Measurements from ENCODE around the gene PRKG1. TPM values are rescaled to one million over a fixed set of nuclear protein-coding genes. Genes with fewer than 3 reads are reported as not detected.

The PRKG1 gene
- polyA plus RNA-seq, 3 donors, result 11.9 to 16.4 (median 13.7) TPM

DNA sequence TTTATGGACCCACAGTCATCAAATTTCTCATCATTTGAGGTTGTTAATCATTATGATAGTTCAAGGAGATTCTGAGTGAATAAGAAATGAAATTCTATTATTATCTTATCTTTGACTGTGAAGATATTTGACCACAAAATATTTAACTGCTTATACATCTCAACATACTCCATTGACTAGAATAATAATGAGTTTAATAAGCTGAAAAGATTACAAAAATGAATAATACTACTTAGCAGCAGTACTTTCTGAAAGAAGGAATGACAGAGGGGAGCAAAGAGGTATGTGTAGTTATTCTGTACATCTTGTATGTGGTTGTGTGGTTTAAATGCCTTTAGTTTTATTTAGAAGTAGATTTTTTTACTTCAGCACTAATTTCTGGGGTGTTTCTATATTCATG is 214.2 kb downstream of the PRKG1 start:
- DNase-seq (ENCODE audit: extremely low read depth in 1 of 11, low read depth in 9 of 11, low spot score in 4 of 11), result no peak

DNA sequence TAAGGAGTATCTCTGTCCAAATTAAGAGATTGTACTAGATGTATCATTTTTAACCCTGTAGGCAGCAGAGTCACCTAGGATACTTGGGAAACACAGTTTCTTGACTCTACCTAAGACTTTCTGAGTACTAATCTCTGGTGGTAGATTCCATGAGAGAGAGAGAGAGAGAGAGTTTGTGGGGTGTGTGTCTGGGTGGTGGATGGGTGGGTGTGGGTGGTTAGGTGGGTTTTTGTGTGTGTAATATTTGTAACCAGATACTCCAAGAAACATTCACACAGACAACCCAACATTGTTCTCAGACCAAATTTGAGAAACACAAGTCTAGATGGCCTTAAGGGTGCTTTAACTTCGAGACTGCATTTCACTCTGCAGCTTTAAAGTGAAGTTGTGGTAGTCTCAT is 215.2 kb downstream of the PRKG1 start:
- DNase-seq (ENCODE audit: extremely low read depth in 1 of 11, low read depth in 9 of 11, low spot score in 4 of 11), result no peak

DNA sequence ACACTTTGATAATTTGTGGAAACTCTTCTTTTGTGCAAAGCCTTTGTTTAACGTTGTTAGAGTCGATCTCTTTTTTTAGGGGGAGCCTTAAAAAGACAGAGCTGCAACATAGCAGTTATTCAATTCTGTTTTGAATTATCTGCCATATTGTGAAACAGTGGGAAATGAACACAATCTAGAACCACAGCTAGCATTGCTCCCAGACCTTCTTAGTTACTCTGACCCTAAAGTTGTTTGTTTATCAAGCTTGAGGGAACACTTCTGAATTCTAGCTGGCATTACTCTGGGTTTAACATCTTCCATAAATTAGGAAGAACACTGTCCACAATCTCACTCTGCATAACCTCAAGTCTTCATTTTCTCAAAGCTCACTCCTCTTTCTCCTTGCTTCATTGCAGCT is 217.7 kb downstream of the PRKG1 start:
- no peak for DNase-seq (ENCODE audit: extremely low read depth in 1 of 11, low read depth in 9 of 11, low spot score in 4 of 11)

DNA sequence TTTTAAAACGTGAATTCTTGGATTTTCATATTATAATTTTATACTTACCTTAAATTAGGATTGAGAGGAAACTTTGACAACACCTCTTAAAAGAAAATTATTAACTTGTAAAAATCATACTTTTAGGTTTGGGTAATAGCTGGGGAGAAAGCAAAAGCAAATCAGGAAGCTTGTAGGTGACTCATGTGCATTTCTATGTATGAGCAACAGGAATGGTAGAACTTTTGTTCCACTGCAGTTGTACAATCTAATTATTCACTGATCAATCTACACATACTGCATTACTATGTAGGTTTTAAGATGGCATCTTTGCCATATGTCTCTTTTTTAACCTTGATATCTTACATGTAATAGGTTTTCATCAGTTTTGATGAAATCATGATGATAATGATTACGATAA is 223.2 kb downstream of the PRKG1 start:
- DNase-seq (ENCODE audit: extremely low read depth in 1 of 11, low read depth in 9 of 11, low spot score in 4 of 11), result no peak

DNA sequence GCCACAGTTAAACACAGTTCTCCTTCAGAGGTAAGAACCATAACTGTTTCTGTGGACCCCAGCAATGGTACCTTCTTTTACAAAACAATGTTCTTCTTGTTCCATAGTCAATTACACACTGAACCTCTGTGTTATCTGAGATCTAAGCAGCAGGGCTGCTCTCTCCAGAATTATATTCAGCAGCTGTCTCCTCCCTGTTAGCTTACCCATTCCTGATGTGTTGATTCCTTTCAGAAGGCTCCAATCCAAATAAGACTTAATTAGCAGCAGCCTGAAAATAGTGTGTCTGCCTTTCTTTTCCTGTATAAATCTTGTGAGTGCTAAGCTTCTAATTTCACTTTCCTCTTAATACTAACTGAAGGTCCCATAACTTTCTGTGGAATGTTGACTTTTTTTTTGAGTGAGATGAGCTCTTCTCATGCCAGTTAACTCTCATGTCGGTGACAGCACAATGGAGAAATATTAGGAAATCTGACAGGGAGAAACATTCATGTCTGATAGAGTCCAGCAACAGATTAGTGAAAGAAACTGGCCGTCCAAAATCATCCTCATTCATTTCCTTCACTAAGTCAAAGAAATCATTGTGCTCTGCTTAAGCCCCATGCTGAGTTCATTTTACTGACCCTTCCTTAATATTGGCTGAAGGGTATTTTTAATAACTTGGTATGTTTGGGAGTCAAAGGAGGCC is 226.5 kb downstream of the PRKG1 start:
- no peak for DNase-seq (ENCODE audit: extremely low read depth in 1 of 11, low read depth in 9 of 11, low spot score in 4 of 11)

DNA sequence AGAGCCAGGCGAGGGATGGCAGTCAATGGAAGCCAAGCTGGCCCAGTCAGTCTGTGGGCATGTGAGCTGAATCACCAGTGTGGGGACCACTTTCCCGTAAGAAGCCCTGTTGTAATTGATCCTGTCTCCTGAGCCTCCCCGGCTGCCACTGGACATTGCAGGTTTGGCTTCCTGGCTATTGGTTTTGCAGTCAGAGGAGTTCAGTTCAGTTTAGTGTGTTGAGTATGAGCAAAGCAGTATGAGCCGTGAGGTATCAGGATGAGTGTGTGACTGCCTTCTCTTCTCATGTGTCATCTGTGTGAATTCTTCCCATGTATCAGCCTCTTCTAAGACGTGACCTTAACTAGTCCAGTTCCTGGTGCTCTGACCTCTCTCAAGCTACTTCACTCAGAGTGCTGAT is 227.4 kb downstream of the PRKG1 start:
- DNase-seq (ENCODE audit: extremely low read depth in 1 of 11, low read depth in 9 of 11, low spot score in 4 of 11), result no peak

DNA sequence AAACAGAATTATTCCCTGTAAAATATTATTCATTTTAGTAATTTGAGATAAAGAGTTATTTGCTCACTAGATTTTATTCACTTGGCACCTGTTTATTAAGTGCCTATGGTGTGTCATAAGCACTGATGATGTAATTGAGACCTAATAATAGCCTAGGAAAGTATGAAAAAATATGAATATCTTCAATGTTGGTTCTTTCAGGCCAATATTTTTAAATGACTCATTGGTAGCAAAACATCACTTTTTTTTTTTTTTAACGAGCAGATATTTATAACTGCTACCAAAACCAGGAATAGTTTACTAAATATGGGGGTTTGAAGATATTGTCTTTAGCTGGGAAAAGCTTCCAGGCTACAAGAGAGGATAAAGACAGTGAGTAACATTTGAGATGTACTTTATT is 228.0 kb downstream of the PRKG1 start:
- DNase-seq (ENCODE audit: extremely low read depth in 1 of 11, low read depth in 9 of 11, low spot score in 4 of 11), result no peak

DNA sequence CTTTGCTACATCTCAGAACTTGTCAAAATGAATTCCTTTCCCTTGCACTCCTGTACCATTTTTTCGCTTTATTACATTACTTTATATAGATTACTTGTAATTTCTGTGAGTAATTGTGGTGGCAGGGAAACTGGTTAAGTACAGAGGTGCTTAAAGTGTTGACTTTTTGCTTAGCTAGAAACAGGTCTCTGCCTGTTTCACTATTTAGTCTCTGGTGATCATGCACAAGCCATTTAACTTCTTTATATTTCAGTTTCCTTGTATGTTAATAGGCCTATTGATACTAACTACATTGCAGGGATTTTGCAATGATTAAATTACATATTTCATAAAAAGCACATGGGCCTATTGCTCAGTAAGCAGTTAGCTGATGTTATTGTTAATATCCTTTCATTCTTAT is 233.8 kb downstream of the PRKG1 start:
- no peak for DNase-seq (ENCODE audit: extremely low read depth in 1 of 11, low read depth in 9 of 11, low spot score in 4 of 11)

DNA sequence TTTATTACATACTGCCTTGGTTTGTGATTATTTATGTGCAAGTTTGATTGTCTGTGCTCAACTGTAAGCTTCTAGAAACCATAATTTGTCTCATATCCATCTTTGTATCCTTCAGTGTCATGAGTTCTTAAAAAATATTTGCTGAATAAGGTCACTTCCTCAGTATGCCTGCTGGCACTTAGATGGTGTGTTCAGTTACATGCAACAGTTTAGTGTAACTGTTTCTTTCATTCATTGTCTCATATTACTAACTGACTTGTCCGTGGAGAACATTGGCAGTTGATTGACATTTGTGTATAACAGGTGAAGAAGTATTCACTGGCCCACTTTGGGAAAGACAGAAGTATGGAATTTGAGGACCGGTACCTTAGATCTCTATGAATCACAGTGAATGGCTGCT is 236.9 kb downstream of the PRKG1 start:
- no peak for DNase-seq (ENCODE audit: extremely low read depth in 1 of 11, low read depth in 9 of 11, low spot score in 4 of 11)

DNA sequence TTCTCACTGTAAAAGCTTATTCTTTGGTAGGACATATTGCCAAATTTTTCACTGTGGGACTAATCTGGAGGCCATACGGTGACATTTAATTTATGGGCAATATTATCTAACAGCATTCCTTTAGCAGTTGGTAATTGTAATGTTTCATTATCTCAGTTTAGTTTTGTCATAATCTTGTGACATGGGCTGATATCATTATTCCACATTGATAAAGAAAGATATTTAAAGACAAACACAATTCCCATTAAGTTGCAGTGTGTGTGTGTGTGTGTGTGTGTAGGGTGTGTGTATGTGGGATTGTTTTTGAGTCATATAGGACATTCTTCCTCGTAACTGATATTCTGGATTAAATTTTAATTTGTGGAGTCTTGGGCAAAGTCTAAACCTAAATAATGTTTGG is 238.5 kb downstream of the PRKG1 start:
- no peak for DNase-seq (ENCODE audit: extremely low read depth in 1 of 11, low read depth in 9 of 11, low spot score in 4 of 11)

DNA sequence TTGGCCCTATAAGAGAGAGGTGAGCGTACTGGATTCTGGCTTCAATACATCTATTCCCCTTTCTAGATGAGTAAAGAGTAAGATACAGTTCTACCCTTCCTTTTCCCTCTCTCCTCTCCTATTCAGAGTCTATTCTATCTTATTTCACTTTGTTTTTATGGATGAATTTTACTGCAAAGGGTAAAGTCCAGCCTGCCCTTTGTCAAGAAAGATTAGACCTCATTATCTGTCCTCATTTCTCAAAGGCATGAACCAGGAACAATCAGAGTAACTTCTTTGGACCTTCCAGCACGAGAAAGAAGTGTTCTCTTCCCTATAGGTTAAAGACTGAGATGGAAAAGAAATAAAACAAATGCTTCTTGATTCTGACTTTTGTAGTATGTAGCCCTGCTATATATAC is 239.0 kb downstream of the PRKG1 start:
- DNase-seq (ENCODE audit: extremely low read depth in 1 of 11, low read depth in 9 of 11, low spot score in 4 of 11), result no peak

DNA sequence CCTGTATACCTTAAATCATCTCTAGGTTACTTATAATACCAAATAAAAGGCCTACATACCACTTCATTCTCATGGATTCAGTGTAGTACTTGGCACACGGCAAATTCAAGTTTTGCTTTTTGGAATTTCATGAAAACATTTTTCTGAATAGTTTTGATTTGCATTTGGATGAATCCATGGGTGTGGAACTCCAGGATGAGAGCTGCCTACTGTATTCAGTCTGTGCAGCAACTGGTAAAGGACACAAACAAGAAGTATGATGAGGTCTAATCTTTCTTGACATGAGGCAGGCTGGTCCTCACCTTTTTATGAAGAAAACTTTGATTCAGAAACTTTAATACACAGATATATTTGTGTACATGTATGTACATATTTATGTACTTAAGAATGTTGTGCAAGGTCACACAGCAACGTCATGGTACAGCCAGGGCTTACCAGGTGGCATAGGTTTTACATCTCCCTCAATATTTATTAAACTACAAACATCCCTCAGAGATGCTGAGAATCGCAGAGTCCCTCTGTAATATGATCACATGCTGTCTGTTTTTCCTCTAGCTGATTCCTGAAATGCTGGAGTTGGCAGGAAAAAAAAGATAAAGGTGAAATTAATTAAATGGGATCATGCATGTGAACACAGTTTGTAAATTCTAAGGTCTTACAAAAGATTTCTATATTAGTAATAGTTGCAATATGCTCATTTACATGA is 239.6 kb downstream of the PRKG1 start:
- DNase-seq (ENCODE audit: extremely low read depth in 1 of 11, low read depth in 9 of 11, low spot score in 4 of 11), result no peak

DNA sequence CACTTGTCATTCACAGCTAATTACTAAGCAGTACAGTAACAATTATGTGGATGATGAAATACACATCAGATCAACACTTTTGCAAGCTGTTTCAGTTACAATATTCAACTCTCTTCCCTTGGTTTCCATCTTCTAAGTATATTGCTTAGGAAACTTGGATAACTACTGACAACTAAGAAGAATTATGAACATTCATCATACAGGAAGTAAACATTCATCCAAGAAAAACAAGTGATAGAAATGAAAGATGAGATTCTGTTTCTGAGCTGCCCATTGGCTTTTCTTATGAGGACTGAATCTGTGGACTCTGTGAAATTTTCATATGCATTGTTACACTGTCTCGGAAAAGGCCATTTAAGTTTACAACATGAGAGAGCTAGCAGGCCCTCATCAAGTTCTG is 240.2 kb downstream of the PRKG1 start:
- DNase-seq (ENCODE audit: extremely low read depth in 1 of 11, low read depth in 9 of 11, low spot score in 4 of 11), result peak in 5 of 11 donors; percentile 18 to 51 (median 20)

DNA sequence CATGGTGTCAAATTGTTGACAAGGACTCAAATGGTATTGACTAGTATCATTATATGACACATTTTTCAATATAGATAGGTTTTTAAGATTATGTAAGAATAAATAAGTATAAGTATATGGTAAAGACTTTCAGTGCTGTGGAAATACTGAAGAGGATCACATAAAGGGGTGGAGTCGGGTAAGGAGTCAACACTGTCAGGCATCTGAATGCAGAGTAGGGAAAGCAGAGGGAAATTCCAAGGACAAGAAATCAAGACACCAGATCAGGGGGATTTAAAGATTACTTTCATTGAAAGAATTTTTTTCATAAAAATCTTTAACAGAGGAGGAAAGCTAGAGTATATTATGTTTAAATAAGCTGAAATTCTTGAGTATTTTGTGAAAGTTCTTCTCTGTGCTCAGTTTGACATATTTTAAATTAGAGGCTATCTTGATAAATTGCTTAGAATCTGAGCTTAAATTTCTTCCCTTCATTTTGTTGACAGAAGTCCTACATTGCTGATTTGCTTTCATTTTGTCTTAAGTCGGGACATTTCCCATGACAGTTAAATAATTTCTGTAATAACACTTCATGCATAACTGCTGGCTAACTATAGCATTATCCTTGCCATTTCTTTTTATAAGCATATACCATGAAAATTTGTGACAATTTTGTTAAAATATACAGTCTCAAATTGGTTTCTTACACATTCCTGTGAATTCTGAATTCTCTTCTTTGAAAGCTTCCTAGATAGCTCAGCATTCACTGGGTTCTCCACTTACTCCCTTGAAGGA is 244.3 kb downstream of the PRKG1 start:
- DNase-seq (ENCODE audit: extremely low read depth in 1 of 11, low read depth in 9 of 11, low spot score in 4 of 11), result no peak

DNA sequence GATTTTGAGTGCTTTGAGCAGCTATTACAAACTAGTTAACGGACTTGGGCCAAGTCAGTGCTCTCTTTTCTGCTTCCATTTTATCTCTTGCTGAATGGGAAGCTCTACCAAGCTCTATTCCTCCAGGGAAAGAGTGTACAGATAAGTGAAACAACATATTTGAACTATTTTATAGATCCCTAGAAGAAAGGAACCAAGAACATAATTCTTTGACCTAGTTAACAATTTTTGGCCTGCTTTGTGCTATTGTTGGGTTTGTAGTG is 244.8 kb downstream of the PRKG1 start:
- DNase-seq (ENCODE audit: extremely low read depth in 1 of 11, low read depth in 9 of 11, low spot score in 4 of 11), result no peak

DNA sequence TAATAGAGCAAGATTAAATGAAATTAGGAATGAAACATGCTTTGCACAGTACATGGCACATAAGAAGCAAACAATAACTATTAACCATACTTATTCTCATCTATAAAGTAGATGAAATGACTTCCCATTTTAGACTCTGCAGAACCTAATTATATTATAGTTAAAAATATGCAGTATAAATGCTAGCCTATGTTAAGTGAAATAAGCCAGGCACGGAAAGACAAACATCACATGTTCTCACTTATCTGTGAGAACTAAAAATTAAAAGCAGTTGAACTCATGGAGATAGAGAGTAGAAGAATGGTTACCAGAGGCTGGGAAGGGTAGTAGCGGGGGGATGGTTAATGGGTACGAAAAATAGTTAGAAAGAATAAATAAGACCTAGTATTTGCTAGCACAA is 247.0 kb downstream of the PRKG1 start:
- DNase-seq (ENCODE audit: extremely low read depth in 1 of 11, low read depth in 9 of 11, low spot score in 4 of 11), result no peak

DNA sequence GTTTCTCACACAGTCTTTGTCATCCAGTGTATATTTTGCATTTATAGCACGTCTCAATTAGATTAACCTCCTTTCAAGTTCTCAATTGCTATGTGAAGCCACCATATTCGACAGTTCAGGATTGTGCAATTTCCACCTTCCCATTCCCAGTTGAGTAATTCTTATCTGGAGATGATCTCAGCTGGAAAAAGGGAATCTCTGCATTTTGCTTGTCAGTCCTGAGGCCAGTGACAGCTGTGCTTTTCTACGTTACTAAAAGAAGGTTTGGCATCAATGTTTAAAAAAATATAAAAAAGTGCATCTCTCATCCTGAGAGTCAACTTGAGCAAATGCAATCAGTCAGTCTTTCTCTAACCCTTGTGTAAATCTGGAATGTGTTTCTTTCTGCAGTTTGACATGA is 247.7 kb downstream of the PRKG1 start:
- no peak for DNase-seq (ENCODE audit: extremely low read depth in 1 of 11, low read depth in 9 of 11, low spot score in 4 of 11)

DNA sequence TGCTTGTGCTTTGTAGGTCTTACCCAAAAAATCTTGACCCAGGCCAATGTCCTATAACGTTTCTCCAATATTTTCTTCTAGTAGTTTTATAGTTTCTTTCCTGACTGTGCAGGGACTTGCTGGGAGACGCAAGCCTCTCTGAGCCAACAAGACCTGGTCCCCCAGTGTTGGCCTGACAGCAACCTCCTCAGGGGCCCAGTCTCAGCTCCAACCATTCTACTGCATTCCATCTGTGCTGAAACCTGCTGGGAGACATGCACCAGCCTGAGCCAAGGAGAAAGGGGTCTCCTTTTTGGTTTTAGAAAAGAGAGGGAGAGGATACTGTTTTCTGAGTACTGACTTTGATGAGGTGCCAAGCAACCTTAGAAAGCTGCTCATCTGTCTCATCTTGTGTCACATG is 251.4 kb downstream of the PRKG1 start:
- DNase-seq (ENCODE audit: extremely low read depth in 1 of 11, low read depth in 9 of 11, low spot score in 4 of 11), result no peak

DNA sequence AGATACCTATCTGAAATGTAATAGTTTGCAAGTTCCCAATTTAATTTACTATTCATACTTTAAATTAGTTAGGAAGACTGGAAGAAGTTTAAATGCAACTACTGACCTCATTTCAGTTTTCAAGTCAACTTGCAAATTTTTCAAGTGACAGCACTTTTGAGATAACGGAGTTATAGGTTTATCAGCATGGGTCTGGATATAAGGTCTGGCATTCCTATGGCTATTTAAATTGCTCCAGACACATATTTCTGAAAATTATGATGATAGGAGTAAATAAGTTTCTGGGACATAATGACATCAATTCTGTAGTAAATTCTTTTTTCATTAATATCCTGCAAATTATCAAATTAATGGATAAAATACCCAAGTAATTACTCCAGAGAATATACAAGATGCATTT is 251.9 kb downstream of the PRKG1 start:
- no peak for DNase-seq (ENCODE audit: extremely low read depth in 1 of 11, low read depth in 9 of 11, low spot score in 4 of 11)

DNA sequence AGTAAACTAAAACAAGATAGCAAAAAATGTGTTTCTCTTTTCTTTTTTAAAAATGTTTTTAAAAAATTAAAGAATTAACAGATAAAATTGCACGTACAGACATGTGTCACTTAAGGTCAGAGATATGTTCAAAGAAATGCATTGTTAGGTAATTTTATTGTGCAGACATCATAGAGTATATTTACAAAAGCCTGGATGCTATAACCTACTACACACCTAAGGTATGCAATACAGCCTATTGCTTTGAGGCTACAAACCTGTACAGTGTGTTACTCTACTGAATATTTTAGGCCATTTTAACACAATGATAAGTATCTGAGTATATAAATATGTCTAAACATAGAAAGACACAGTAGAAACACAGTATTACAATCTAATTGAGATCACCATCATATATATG is 253.1 kb downstream of the PRKG1 start:
- DNase-seq (ENCODE audit: extremely low read depth in 1 of 11, low read depth in 9 of 11, low spot score in 4 of 11), result no peak

DNA sequence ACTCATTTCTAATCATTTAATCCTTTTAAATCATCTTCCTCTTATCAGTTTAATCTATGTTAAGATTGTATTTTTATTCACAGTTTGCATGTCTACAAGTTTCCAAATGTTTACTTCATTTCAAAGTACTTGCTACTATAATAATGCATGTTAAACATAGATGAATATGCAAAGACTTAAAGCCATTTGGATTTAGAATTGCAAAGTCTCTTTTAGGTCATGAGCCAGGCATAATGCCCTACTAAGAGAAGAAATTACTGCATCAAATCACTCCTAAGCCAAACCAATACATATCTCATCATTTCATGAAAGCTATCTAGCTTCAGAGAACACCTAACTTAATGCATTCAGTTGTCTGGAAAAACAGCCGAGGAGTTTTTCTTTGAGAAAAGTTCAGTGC is 266.1 kb downstream of the PRKG1 start:
- DNase-seq (ENCODE audit: extremely low read depth in 1 of 11, low read depth in 9 of 11, low spot score in 4 of 11), result no peak

All from renal cortex interstitium (tissue), 11 donors.